ENCODE data around the gene ADARB2. TPM values are rescaled to one million over a fixed set of nuclear protein-coding genes. Genes with fewer than 3 reads are reported as not detected.
"Not testable (repeated sequence)": the region's sequence is repeated elsewhere in the genome, so short reads cannot be mapped to it uniquely, and the experiment has no call there.

ADARB2 gene
- total RNA-seq, 6 experiments from 2014 or later: not detected

GRCh38 chr10:1417574-1417973 lies 319.8 kb downstream of the ADARB2 start:
- no peak for TF ChIP-seq CTCF (IDR thresholded peaks at IDR 0.05)
- H3K4me1 Mint-ChIP-seq (ENCODE audit: low read depth): no peaks in the 10 kb centered on the region
- no peak overlapping the region for H3K4me3 Mint-ChIP-seq
- peaks cover 21% of the 10 kb centered on the region for H3K9me3 Mint-ChIP-seq
- H3K36me3 Mint-ChIP-seq (ENCODE audit: low read depth): no peaks in the 10 kb centered on the region
- no peak overlapping the region for H3K27ac Mint-ChIP-seq
- no peaks in the 10 kb centered on the region for H3K27me3 Mint-ChIP-seq (ENCODE audit: insufficient read depth)
- DNase-seq: no peak

GRCh38 chr10:1416456-1417037 lies 320.8 kb downstream of the ADARB2 start:
- H3K4me1 Mint-ChIP-seq (ENCODE audit: low read depth): no peaks in the 10 kb centered on the region
- no peak overlapping the region for H3K4me3 Mint-ChIP-seq
- peaks cover 21% of the 10 kb centered on the region for H3K9me3 Mint-ChIP-seq
- H3K27me3 Mint-ChIP-seq (ENCODE audit: insufficient read depth): no peaks in the 10 kb centered on the region
- no peak for DNase-seq
- H3K36me3 Mint-ChIP-seq (ENCODE audit: low read depth): no peaks in the 10 kb centered on the region
- TF ChIP-seq CTCF (IDR thresholded peaks at IDR 0.05): no peak
- no peak overlapping the region for H3K27ac Mint-ChIP-seq

GRCh38 chr10:1414893-1415292 lies 322.4 kb downstream of the ADARB2 start:
- peaks cover 33% of the 10 kb centered on the region for H3K9me3 Mint-ChIP-seq
- no peaks in the 10 kb centered on the region for H3K4me1 Mint-ChIP-seq (ENCODE audit: low read depth)
- H3K4me3 Mint-ChIP-seq: no peak overlapping the region
- H3K36me3 Mint-ChIP-seq (ENCODE audit: low read depth): no peaks in the 10 kb centered on the region
- DNase-seq: no peak
- H3K27me3 Mint-ChIP-seq (ENCODE audit: insufficient read depth): no peaks in the 10 kb centered on the region
- TF ChIP-seq CTCF (IDR thresholded peaks at IDR 0.05): no peak
- H3K27ac Mint-ChIP-seq: no peak overlapping the region

GRCh38 chr10:1414346-1414745 lies 323.0 kb downstream of the ADARB2 start:
- H3K4me1 Mint-ChIP-seq (ENCODE audit: low read depth); H3K4me3 Mint-ChIP-seq; H3K27ac Mint-ChIP-seq; H3K36me3 Mint-ChIP-seq (ENCODE audit: low read depth); DNase-seq; H3K27me3 Mint-ChIP-seq (ENCODE audit: insufficient read depth): not testable (repeated sequence)
- peaks cover 37% of the 10 kb centered on the region for H3K9me3 Mint-ChIP-seq

- Mint-ChIP-seq H3K4me1 (ENCODE audit: low read depth) (no peaks in the 10 kb centered on the region), H3K27me3 (ENCODE audit: insufficient read depth) (no peaks in the 10 kb centered on the region), H3K36me3 (ENCODE audit: low read depth) (no peaks in the 10 kb centered on the region), H3K4me3 (no peak overlapping the region), H3K27ac (no peak overlapping the region), H3K9me3 (peaks cover 41% of the 10 kb centered on the region)
- DNase-seq: no peak
- TF ChIP-seq CTCF (IDR thresholded peaks at IDR 0.05): no peak
Observed at GRCh38 chr10:1413823-1414222, 323.5 kb downstream of the ADARB2 start.

GRCh38 chr10:1413256-1413655 lies 324.1 kb downstream of the ADARB2 start:
- Mint-ChIP-seq H3K9me3 (peaks cover 41% of the 10 kb centered on the region), H3K4me3 (no peak overlapping the region), H3K27ac (no peak overlapping the region), H3K4me1 (ENCODE audit: low read depth) (no peaks in the 10 kb centered on the region), H3K27me3 (ENCODE audit: insufficient read depth) (no peaks in the 10 kb centered on the region), H3K36me3 (ENCODE audit: low read depth) (no peaks in the 10 kb centered on the region)
- DNase-seq: no peak
- TF ChIP-seq CTCF (IDR thresholded peaks at IDR 0.05): no peak

Measured in HFFc6 (cell line).